ENCODE results near the gene HGFAC.

The HGFAC gene

DNA sequence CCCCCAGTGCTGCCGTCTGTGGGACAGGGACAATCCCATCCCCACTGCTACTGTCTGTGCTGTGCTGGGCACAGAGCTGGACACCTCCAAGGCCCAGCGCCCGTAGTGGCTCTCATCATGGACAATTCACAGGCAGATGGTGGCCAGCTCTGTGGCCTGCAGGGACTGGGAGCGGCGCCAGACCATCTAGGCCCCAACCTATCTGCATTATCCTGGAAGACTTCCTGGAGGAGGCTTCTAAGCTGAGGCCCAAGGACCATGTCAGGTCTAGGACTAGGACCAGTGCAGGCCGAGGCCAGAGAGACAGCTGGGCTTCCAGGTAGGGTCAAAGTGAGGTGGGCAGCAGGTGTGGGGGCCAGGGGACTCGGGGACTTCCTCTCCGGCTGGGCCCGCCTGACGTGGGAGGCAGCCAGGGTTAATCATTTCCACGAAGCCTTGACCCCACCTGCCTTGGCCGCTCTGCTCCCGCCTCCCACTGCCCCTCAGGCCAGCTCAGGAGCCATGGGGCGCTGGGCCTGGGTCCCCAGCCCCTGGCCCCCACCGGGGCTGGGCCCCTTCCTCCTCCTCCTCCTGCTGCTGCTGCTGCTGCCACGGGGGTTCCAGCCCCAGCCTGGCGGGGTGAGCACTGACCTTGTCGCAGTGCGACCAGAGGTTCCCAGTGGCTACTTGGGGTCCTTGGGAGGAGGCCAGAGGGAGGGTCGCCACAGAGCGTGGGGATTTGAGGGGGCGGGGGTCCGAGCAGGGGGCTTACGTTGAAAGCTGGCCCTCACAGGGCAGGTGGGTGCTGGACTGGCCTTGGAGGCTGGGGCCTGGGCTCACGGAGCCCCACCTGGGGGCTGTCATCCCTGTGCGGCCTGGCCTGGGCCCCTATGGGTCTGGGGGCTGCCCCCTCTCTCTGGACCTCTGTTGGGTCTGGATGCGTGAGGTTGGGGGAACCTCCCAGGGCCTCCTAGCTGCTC lies at the start of gene HGFAC:
Gene HGFAC, plus strand, starts transcription at position 468 of the 959 bp plus-strand sequence. Its CDS starts 34 bp downstream, at position 502.
- DNase-seq (ENCODE audit: low read depth in 2 of 2), result no peak

DNA sequence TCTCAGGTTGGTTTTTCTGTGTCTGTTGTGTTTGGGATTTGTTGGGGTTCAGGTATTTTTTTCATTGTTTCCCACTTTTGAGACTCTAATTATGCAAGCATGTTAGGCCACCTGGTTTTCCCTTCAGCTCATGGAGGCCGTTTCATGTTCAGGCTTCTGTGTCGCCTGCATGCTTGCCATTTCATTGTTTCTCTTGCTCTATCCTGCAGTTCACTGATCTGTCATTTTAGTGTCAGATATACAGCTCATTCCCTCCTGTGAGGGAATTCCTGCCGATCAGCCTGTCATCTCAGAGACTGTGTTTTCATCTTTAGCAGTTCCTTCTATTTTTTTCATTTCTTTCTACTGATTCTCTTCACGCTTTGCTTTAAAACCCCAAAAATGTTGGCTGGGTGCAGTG lies 49.4 kb upstream of the HGFAC start:
- DNase-seq (ENCODE audit: low read depth in 2 of 2), result no peak

GRCh38 chr4:3393171-3393570 lies 48.6 kb upstream of the HGFAC start:
- no peak for DNase-seq (ENCODE audit: low read depth in 2 of 2)

GRCh38 chr4:3396600-3396999 lies 45.2 kb upstream of the HGFAC start:
- no peak for DNase-seq (ENCODE audit: low read depth in 2 of 2)

DNA sequence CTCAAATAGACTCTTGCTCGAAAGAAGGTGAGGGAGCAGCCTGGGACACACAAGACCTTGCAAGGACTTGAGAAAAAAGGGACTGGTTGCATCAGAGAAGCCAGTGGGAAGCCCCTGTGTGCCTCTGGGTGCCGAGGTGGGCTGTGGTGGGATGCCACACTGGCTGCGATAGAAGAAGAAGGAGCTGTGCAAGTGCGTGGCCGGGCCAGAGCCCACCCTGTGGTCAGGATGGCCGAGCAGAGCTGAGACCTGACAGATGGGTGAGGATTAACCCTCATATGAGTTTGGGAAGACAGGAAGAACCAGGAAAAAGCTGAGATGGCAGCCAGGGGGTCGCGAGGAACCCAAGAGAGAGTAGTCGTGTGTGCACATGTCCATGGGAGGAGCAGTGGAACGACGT lies 44.6 kb upstream of the HGFAC start:
- DNase-seq (ENCODE audit: low read depth in 2 of 2), result no peak

GRCh38 chr4:3399277-3400194 lies 42.2 kb upstream of the HGFAC start:
- DNase-seq (ENCODE audit: low read depth in 2 of 2), result no peak

DNA sequence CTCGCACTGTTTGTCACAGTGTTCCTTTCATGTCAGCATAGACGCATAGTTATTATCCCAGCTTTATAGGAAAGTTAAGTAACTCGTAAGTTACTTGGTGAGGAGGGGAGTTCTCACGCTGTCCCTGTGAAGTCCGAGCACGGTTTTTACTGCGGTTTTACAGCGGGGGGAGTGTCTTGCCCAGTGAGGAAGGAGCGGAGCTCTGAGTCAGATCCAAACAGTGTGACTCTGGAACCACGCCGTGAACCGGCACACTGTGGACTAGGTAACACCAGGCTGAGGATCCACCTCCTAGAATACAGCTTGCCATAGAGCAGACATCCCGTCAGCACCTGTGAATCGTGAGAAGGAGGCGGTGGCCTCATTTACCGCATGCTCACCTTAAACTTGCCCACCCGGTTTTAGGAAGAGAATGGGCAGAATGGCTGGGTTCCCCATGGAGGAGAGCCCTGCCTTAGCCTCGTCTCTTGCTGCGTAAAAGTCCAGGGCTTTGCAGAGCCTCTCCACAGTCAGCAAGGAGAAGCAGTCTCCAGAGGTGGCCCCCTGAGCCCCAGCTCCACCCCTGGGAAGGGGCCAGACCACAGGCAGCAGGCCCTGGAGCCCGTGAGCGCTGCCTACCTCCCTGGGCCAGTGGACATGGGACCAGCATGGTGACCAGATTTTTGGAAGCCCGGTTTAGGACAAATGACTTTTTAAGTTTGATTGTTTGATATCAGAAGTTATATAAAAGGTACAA lies 40.2 kb upstream of the HGFAC start:
- DNase-seq (ENCODE audit: low read depth in 2 of 2), result no peak

DNA sequence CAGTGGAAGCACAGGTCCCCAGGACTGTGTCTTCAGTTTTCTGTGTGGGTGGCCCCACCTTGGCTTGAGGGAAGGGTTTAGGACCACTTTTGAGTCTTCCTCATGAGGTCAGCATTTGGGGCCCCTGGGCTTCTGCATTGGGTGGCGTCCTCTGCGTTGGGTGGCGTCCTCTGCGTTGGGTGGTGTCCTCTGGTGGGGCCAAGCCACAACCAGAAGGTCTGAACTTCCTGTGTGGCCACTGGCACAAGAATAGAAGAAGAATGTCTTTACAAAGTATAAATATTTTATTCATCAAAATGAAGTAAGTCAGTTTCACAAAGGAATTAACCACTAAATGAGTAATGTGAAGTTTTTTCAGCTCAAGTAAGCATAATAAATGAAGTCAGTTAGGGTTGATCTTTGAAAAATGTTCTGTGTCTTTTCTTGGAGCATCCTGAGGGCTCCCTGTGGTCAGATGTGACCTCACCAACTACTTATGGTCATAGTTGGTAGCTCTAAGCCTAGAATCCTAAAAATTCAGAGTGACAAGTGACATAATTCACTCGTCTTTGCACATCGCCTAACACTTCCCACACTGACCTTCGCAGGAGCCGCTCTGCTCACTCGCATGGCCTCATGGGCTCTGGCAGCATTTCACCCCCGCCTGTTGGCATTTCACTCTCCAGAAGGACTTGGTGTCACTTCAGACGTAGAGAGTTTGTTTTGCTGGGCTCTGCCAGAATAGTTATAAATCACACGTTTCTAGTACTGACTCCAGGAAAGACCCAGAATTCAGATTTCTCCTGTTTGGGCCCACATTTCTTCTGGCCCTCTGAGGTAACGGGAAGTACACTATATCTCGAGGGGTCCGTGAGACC lies 39.0 kb upstream of the HGFAC start:
- no peak for DNase-seq (ENCODE audit: low read depth in 2 of 2)

- no peak for DNase-seq (ENCODE audit: low read depth in 2 of 2)
Observed at GRCh38 chr4:3403348-3403906, 38.3 kb upstream of the HGFAC start.

DNA sequence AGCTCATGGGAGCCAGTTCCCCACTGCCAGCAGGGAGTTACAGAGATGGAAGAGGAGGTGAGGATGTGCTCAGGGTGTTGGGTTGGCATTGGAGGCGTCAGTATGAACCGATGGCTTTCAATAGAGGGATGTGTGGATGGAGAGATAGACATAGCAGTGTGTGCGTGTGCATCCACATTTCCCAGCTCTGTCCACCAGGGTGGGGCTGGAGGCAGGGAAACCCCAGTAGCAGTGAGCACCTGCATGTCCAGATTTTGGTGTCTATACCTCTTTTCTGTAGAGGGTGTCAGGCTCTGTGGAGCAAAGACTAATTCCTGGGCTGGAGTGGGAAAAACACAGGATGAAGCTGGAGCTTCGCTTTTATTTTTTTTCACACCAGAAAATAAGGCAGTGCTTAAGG lies 37.2 kb upstream of the HGFAC start:
- DNase-seq (ENCODE audit: low read depth in 2 of 2), result no peak

- DNase-seq (ENCODE audit: low read depth in 2 of 2), result no peak
Observed at GRCh38 chr4:3405176-3405575, 36.6 kb upstream of the HGFAC start.

- no peak for DNase-seq (ENCODE audit: low read depth in 2 of 2)
Observed at GRCh38 chr4:3406021-3406420, 35.7 kb upstream of the HGFAC start.

DNA sequence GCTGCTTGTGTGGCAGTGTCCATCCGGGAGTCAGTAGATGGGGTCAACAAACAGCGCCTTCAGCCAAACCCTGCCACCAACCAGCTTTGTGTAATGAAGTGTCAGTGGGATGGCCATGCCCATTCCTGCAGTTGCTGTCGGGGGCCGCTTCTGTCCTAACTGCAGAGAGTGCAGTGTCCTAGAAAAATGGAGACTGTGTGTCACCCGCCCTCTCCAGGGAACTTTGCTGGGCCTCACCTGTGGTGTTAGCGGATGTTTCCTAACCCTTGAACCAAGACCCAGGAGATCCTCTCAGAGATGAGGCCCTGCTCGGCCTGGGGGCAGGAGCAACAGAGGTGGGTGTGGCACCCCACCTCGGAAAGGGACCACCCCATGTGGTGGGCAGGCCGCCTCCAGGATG lies 35.3 kb upstream of the HGFAC start:
- no peak for DNase-seq (ENCODE audit: low read depth in 2 of 2)

- no peak for DNase-seq (ENCODE audit: low read depth in 2 of 2)
Observed at GRCh38 chr4:3407171-3407771, 34.5 kb upstream of the HGFAC start.

DNA sequence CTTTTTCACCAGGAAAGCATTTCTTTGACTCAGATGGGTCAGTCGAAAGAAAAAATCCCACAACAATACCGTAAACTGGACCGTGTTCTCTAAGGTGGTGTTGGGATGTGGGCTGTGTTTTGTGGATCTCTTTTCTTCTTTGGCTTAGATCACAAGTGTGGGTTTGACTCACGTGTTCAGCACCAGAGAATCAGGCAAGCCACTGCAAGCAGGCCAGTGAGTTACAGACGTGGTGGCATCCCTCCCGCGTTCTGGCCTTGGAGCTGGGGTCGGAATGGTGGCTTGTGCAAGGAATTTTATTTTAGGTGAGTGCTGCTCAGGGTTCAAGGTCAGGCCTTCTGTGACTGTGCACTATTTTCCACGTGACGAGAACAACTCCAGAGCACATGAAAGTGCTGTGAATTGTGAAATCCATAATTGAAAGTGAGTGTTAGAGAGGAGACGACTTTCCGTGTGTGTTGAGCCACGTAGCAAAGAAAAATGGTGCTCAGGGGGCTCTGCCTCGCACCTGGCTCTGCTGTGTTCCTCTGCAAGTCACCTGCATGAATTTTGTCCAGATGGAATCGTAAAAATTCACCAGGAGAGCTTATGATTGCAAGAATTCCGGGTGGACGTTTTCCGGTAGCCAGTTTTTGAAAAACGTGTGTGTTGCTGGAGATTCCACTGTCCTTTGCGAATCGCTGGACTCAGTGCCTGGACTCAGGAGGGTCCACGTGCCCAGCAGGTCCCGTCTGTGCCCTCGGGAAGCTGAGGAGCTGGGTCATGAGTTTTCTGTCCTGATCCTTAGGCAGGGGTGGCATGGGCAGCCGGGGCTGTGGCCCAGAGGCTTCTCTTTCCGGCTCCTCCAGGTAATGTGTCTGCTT lies 33.6 kb upstream of the HGFAC start:
- no peak for DNase-seq (ENCODE audit: low read depth in 2 of 2)

GRCh38 chr4:3408793-3409330 lies 32.9 kb upstream of the HGFAC start:
- no peak for DNase-seq (ENCODE audit: low read depth in 2 of 2)

- DNase-seq (ENCODE audit: low read depth in 2 of 2), result no peak
Observed at GRCh38 chr4:3409571-3410091, 32.1 kb upstream of the HGFAC start.

DNA sequence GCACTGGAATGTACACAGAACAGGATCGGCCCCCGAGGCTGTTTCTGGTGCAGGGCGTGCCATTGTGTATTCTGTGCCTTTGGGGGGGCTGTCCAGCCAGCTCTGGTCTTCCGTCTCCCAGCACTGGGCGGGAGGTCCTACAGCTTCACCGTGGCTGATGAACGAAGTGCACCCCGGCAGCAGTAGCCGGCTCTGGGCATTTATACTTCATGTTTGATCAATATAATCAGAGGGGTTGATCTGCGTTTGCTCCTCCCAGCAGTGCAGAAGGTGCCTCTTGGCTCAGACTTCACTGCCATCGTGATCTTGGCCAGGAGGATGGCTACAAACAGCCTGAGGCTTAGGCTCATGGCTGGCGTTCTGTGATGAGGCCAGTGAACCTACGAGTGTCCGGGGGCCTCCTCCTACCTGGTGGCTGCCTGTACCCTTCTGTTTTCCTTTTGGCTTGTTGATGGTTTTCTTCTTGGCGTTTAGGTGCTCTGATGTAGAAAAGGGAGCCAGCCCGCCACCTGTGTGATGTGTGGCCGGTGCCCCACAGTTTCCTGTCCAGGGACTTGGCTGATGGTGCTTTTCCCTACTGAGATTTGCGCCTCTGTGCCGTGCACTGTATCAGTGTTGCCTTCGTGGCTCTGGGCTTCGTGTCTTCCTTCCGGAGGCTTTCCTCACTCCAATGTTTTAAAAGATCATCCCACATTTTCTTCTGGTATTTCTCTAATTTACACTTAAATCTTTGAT lies 31.2 kb upstream of the HGFAC start:
- DNase-seq (ENCODE audit: low read depth in 2 of 2), result no peak
